Measurements from ENCODE around the gene FBXW11. TPM values are rescaled to one million over a fixed set of nuclear protein-coding genes. Genes with fewer than 3 reads are reported as not detected.

The FBXW11 gene
- total RNA-seq, 1 experiment from 2014 or later = 52.2 TPM

DNA sequence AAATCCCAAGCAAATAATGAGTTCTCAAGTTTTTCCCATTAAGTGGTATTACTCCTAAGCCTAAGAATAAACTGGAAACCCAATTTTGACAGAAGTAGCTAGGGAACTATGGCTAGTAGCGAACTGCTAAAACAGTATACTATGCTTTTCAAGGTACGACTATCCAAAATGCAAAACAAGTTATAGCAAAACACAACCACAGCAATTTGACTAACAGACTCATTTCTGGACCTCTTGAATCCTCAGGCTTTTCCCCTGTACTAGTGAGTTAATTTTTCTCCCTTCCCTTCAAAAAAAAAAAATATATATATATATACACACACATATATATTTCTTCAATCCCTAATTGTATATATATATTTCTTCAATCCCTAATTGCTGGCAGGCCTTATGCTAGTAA lies 7.3 kb downstream of the FBXW11 start:
- no peak overlapping the region for H3K27ac Mint-ChIP-seq
- ATAC-seq (no peak), DNase-seq (ENCODE audit: low spot score) (no peak)
- H3K4me1 Mint-ChIP-seq = peaks cover 80% of the 10 kb centered on the region
- CTCF ChIA-PET = interaction anchor here (3.6 kb wide), 1 partner anchor 87 kb away, joined by 16 read pairs; no protein-coding TSS in a partner anchor
- POLR2A ChIA-PET = no interaction called here
- no peak for TF ChIP-seq RELA (CRISPR knock-in tag; IDR thresholded peaks at IDR 0.05; ENCODE audit: borderline replicate concordance)
- TF ChIP-seq, protein P1, sequence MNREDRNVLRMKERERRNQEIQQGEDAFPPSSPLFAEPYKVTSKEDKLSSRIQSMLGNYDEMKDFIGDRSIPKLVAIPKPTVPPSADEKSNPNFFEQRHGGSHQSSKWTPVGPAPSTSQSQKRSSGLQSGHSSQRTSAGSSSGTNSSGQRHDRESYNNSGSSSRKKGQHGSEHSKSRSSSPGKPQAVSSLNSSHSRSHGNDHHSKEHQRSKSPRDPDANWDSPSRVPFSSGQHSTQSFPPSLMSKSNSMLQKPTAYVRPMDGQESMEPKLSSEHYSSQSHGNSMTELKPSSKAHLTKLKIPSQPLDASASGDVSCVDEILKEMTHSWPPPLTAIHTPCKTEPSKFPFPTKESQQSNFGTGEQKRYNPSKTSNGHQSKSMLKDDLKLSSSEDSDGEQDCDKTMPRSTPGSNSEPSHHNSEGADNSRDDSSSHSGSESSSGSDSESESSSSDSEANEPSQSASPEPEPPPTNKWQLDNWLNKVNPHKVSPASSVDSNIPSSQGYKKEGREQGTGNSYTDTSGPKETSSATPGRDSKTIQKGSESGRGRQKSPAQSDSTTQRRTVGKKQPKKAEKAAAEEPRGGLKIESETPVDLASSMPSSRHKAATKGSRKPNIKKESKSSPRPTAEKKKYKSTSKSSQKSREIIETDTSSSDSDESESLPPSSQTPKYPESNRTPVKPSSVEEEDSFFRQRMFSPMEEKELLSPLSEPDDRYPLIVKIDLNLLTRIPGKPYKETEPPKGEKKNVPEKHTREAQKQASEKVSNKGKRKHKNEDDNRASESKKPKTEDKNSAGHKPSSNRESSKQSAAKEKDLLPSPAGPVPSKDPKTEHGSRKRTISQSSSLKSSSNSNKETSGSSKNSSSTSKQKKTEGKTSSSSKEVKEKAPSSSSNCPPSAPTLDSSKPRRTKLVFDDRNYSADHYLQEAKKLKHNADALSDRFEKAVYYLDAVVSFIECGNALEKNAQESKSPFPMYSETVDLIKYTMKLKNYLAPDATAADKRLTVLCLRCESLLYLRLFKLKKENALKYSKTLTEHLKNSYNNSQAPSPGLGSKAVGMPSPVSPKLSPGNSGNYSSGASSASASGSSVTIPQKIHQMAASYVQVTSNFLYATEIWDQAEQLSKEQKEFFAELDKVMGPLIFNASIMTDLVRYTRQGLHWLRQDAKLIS (CRISPR knock-in tag; IDR thresholded peaks at IDR 0.05; ENCODE audit: borderline replicate concordance) = no peak
- no peak for TF ChIP-seq TEAD1 (CRISPR knock-in tag; IDR thresholded peaks at IDR 0.05)
- TF ChIP-seq EMX1 (CRISPR knock-in tag; IDR thresholded peaks at IDR 0.05) = no peak
- TF ChIP-seq, protein P2, sequence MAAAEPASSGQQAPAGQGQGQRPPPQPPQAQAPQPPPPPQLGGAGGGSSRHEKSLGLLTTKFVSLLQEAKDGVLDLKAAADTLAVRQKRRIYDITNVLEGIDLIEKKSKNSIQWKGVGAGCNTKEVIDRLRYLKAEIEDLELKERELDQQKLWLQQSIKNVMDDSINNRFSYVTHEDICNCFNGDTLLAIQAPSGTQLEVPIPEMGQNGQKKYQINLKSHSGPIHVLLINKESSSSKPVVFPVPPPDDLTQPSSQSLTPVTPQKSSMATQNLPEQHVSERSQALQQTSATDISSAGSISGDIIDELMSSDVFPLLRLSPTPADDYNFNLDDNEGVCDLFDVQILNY (CRISPR knock-in tag; IDR thresholded peaks at IDR 0.05) = no peak
- no peak for TF ChIP-seq ZNF232 (CRISPR knock-in tag; IDR thresholded peaks at IDR 0.05)
- TF ChIP-seq, protein P3, sequence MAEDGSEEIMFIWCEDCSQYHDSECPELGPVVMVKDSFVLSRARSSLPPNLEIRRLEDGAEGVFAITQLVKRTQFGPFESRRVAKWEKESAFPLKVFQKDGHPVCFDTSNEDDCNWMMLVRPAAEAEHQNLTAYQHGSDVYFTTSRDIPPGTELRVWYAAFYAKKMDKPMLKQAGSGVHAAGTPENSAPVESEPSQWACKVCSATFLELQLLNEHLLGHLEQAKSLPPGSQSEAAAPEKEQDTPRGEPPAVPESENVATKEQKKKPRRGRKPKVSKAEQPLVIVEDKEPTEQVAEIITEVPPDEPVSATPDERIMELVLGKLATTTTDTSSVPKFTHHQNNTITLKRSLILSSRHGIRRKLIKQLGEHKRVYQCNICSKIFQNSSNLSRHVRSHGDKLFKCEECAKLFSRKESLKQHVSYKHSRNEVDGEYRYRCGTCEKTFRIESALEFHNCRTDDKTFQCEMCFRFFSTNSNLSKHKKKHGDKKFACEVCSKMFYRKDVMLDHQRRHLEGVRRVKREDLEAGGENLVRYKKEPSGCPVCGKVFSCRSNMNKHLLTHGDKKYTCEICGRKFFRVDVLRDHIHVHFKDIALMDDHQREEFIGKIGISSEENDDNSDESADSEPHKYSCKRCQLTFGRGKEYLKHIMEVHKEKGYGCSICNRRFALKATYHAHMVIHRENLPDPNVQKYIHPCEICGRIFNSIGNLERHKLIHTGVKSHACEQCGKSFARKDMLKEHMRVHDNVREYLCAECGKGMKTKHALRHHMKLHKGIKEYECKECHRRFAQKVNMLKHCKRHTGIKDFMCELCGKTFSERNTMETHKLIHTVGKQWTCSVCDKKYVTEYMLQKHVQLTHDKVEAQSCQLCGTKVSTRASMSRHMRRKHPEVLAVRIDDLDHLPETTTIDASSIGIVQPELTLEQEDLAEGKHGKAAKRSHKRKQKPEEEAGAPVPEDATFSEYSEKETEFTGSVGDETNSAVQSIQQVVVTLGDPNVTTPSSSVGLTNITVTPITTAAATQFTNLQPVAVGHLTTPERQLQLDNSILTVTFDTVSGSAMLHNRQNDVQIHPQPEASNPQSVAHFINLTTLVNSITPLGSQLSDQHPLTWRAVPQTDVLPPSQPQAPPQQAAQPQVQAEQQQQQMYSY (CRISPR knock-in tag; IDR thresholded peaks at IDR 0.05) = no peak
- TF ChIP-seq PRRX2 (CRISPR knock-in tag; IDR thresholded peaks at IDR 0.05) = no peak
- TF ChIP-seq NR2C2 (CRISPR knock-in tag; IDR thresholded peaks at IDR 0.05) = no peak
- no peak for TF ChIP-seq ZNF671 (CRISPR knock-in tag; IDR thresholded peaks at IDR 0.05)
- no peak for TF ChIP-seq ATF1 (CRISPR knock-in tag; IDR thresholded peaks at IDR 0.05)
- TF ChIP-seq ZNF532 (CRISPR knock-in tag; IDR thresholded peaks at IDR 0.05; ENCODE audit: borderline replicate concordance) = no peak
- no peak for TF ChIP-seq TCF7 (CRISPR knock-in tag; IDR thresholded peaks at IDR 0.05; ENCODE audit: low read depth)
- TF ChIP-seq, protein P4, sequence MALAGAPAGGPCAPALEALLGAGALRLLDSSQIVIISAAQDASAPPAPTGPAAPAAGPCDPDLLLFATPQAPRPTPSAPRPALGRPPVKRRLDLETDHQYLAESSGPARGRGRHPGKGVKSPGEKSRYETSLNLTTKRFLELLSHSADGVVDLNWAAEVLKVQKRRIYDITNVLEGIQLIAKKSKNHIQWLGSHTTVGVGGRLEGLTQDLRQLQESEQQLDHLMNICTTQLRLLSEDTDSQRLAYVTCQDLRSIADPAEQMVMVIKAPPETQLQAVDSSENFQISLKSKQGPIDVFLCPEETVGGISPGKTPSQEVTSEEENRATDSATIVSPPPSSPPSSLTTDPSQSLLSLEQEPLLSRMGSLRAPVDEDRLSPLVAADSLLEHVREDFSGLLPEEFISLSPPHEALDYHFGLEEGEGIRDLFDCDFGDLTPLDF (CRISPR knock-in tag; IDR thresholded peaks at IDR 0.05) = no peak
- no peak for TF ChIP-seq ETV6 (CRISPR knock-in tag; IDR thresholded peaks at IDR 0.05)
- TF ChIP-seq ZNF263 (CRISPR knock-in tag; IDR thresholded peaks at IDR 0.05; ENCODE audit: low read depth) = no peak
- no peak for TF ChIP-seq ATF3 (CRISPR knock-in tag; conservative IDR thresholded peaks at IDR 0.05)
- TF ChIP-seq, protein P5, sequence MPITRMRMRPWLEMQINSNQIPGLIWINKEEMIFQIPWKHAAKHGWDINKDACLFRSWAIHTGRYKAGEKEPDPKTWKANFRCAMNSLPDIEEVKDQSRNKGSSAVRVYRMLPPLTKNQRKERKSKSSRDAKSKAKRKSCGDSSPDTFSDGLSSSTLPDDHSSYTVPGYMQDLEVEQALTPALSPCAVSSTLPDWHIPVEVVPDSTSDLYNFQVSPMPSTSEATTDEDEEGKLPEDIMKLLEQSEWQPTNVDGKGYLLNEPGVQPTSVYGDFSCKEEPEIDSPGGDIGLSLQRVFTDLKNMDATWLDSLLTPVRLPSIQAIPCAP (CRISPR knock-in tag; IDR thresholded peaks at IDR 0.05) = no peak
- TF ChIP-seq RORB (CRISPR knock-in tag; IDR thresholded peaks at IDR 0.05) = no peak
- TF ChIP-seq, protein P6, sequence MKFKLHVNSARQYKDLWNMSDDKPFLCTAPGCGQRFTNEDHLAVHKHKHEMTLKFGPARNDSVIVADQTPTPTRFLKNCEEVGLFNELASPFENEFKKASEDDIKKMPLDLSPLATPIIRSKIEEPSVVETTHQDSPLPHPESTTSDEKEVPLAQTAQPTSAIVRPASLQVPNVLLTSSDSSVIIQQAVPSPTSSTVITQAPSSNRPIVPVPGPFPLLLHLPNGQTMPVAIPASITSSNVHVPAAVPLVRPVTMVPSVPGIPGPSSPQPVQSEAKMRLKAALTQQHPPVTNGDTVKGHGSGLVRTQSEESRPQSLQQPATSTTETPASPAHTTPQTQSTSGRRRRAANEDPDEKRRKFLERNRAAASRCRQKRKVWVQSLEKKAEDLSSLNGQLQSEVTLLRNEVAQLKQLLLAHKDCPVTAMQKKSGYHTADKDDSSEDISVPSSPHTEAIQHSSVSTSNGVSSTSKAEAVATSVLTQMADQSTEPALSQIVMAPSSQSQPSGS (CRISPR knock-in tag; IDR thresholded peaks at IDR 0.05; ENCODE audit: borderline replicate concordance, low read depth) = no peak
- peaks cover 9% of the 10 kb centered on the region; the same call in 1 of the 2 replicates for H3K36me3 Mint-ChIP-seq
- no peaks in the 10 kb centered on the region for H3K9me3 Mint-ChIP-seq
- H3K4me3 Mint-ChIP-seq = no peak overlapping the region
- no peaks in the 10 kb centered on the region for H3K27me3 Mint-ChIP-seq (ENCODE audit: low read depth)
